Fibroblast of mammary gland (primary cell): ENCODE measurements around the gene AGRN.
"Not testable (repeated sequence)": the region's sequence is repeated elsewhere in the genome, so short reads cannot be mapped to it uniquely, and the experiment has no call there.

Experiments
- DNase-seq: peaks from one replicate; pipeline ENCODE4 v3.0.0-alpha.2; 2010; ENCODE audit warnings: low read depth
- H3K4me3 ChIP-seq: 2 replicates; pipeline ENCODE4 v1.5.1; 2011; ENCODE audit warnings: low read depth, mild to moderate bottlenecking, low read length, moderate library complexity; ENCODE audit not compliant: control insufficient read depth
- CTCF ChIP-seq: conservative IDR thresholded peaks from 2 replicates; pipeline ENCODE4 v1.5.1; 2011; ENCODE audit warnings: low read depth, low read length, inconsistent platforms; ENCODE audit not compliant: control insufficient read depth, insufficient read depth

The AGRN gene

GRCh38 chr1:1073743-1074587 is 54.0 kb downstream of the AGRN start, which contains the start of gene RNF223:
Gene RNF223 (minus strand): TSS chr1:1074306. CDS start chr1:1072566, 1,740 bp downstream.
- H3K4me3 ChIP-seq = no peak within 1 kb of the TSS
- no peak for TF ChIP-seq CTCF
- no peak for DNase-seq

GRCh38 chr1:1074631-1075147 is 54.8 kb downstream of the AGRN start:
- H3K4me3 ChIP-seq = no peak overlapping the region
- no peak for DNase-seq

GRCh38 chr1:1075148-1075935 is 55.4 kb downstream of the AGRN start:
- no peak for TF ChIP-seq CTCF
- DNase-seq = no peak
- H3K4me3 ChIP-seq = no peak overlapping the region

More at GRCh38 chr1:1074631-1075147, 54.8 kb downstream of the AGRN start:
- no peak for TF ChIP-seq CTCF

GRCh38 chr1:1077396-1077795 is 57.5 kb downstream of the AGRN start:
- DNase-seq = not testable (repeated sequence)

GRCh38 chr1:1079408-1080121 is 59.6 kb downstream of the AGRN start:
- no peak overlapping the region for H3K4me3 ChIP-seq
- DNase-seq = peak; percentile 80
- TF ChIP-seq CTCF = no peak

More at GRCh38 chr1:1077396-1077795, 57.5 kb downstream of the AGRN start:
- H3K4me3 ChIP-seq = not testable (repeated sequence)

GRCh38 chr1:1080122-1080757 is 60.3 kb downstream of the AGRN start:
- no peak overlapping the region for H3K4me3 ChIP-seq
- no peak for TF ChIP-seq CTCF
- DNase-seq = peak; percentile 37
